Transverse colon (tissue), 4 donors: ENCODE results near the gene DERA. TPM values are rescaled to one million over a fixed set of nuclear protein-coding genes. Genes with fewer than 3 reads are reported as not detected.

Source experiments
- DNase-seq: peaks from one replicate; pipeline ENCODE4 v3.0.0-alpha.2; 2019
- H3K27ac ChIP-seq, 4 donors: fragments of 200-600 bp; sonication (generic); 2 replicates each; pipeline ENCODE4 v1.5.1; 2016 to 2018; ENCODE audit warnings: inconsistent platforms in 4 of 4
- H3K27me3 ChIP-seq: fragments of 200-600 bp; sonication (generic); 2 replicates; pipeline ENCODE4 v1.5.1; 2017; ENCODE audit warnings: inconsistent platforms
- H3K36me3 ChIP-seq, 4 donors: fragments of 200-600 bp; sonication (generic); 2 replicates each; pipeline ENCODE4 v1.5.1; 2017 to 2019; ENCODE audit warnings: inconsistent platforms in 4 of 4
- H3K4me1 ChIP-seq, 4 donors: fragments of 200-600 bp; sonication (generic); 2 replicates each; pipeline ENCODE4 v1.5.1; 2017 to 2020; ENCODE audit warnings: inconsistent platforms in 4 of 4
- H3K4me3 ChIP-seq, 4 donors: fragments of 200-600 bp; sonication (generic); 1 replicate in 1 of 4; 2 replicates in 3 of 4; pipeline versions ENCODE4 v1.5.1 to v1.6.1; 2017 to 2019; ENCODE audit warnings: inconsistent platforms in 4 of 4
- H3K9me3 ChIP-seq, 2 donors: fragments of 200-600 bp; sonication (generic); 2 replicates each; pipeline ENCODE4 v1.5.1; 2017 to 2019; ENCODE audit warnings: inconsistent platforms in 2 of 2
- EP300 ChIP-seq: sonication (generic); formaldehyde crosslinking; IDR thresholded peaks from one replicate; pipeline ENCODE4 v1.6.1; 2017; ENCODE audit warnings: antibody characterized with exemption, low read depth
- POLR2A ChIP-seq: fragments of 450-650 bp; IDR thresholded peaks from one replicate; pipeline ENCODE4 v1.6.1; 2016; ENCODE audit warnings: antibody characterized with exemption, mild to moderate bottlenecking, moderate library complexity
- POLR2AphosphoS5 ChIP-seq, 3 donors: sonication (generic); formaldehyde crosslinking; IDR thresholded peaks; one replicate each; pipeline ENCODE4 v1.6.1; 2016; ENCODE audit warnings: antibody characterized with exemption in 3 of 3
- WGBS, 2 donors: methylation state at CpG; one replicate each; pipeline ENCODE4 v1.1.5; 2018; ENCODE audit warnings: low coverage in 1 of 2; 5-methylcytosine and 5-hydroxymethylcytosine counted together
- in situ Hi-C, 4 donors: fragments of 200-750 bp; cut with MboI; loops; one replicate each; pipeline versions ENCODE4 v1.15.0 to v1.15.1; 2017; ENCODE audit warnings: low sequenced_read_pairs in 3 of 4, low pct_ligation_motif_present in 1 of 4, low pct_unique_long_range_greater_than_20kb in 1 of 4
- intact Hi-C: fragments of 100-400 bp; cut with DNase I; formaldehyde crosslinking; loops from one replicate; pipeline ENCODE4 v1.15.1; 2023; ENCODE audit warnings: low total_unique reads
- total RNA-seq, 4 donors: library from RNA; depleted of rRNA; stranded (reverse); fragments of >200 nt; gene quantifications; one replicate each; pipeline ENCODE4 v1.1.0, GENCODE V29; 2016
- TF ChIP-seq, protein P1 (sequence below), 5 experiments: fragments of 200-600 bp in 3 of 5; fragments of 450-650 bp in 2 of 5; sonication (generic) in 3 of 5; IDR thresholded peaks; 1 replicate in 2 of 5; 2 replicates in 3 of 5; pipeline ENCODE4 v1.5.1; 2016 to 2017; ENCODE audit warnings: antibody characterized with exemption in 5 of 5, inconsistent platforms in 3 of 5, mild to moderate bottlenecking in 2 of 5, moderate library complexity in 1 of 5

DERA gene
- total RNA-seq, 4 donors from 2014 or later: 9.2 to 112 (median 69.9) TPM

DNA sequence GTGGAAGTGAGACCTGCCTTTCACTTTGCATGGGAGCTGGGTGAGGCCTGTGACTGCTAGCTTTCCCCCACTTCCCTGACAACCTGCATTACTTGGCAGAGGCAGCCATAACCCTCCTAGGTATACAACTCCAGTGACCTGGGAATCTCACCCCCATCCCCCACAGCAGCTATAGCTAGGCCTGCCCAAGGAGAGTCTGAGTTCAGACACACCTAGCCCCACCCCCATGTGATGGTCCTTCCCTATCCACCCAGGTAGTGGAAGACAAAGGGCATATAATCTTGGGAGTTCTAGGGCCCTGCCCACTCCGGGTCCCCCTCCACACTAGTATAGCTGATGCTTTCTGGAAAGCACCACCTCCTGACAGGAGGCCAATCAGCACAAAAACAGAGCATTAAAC, 35.3 kb upstream of the DERA start:
- H3K4me1 ChIP-seq: no peaks in the 10 kb centered on the region
- in situ Hi-C loops: no loop called here
- H3K4me3 ChIP-seq: no peak overlapping the region
- intact Hi-C loops: no loop called here
- no peaks in the 10 kb centered on the region for H3K36me3 ChIP-seq
- no peaks in the 10 kb centered on the region for H3K9me3 ChIP-seq
- TF ChIP-seq POLR2AphosphoS5 (IDR thresholded peaks at IDR 0.05): no peak
- TF ChIP-seq EP300: no peak
- TF ChIP-seq POLR2A: no peak
- TF ChIP-seq, protein P1, sequence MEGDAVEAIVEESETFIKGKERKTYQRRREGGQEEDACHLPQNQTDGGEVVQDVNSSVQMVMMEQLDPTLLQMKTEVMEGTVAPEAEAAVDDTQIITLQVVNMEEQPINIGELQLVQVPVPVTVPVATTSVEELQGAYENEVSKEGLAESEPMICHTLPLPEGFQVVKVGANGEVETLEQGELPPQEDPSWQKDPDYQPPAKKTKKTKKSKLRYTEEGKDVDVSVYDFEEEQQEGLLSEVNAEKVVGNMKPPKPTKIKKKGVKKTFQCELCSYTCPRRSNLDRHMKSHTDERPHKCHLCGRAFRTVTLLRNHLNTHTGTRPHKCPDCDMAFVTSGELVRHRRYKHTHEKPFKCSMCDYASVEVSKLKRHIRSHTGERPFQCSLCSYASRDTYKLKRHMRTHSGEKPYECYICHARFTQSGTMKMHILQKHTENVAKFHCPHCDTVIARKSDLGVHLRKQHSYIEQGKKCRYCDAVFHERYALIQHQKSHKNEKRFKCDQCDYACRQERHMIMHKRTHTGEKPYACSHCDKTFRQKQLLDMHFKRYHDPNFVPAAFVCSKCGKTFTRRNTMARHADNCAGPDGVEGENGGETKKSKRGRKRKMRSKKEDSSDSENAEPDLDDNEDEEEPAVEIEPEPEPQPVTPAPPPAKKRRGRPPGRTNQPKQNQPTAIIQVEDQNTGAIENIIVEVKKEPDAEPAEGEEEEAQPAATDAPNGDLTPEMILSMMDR (IDR thresholded peaks at IDR 0.05): no peak
- 86% methylated on average over 1 of the region's 1 CpG; no CpG with 5 or more reads in 1 of the 2 donors for WGBS, 2 donors
- H3K27ac ChIP-seq: no peak overlapping the region
- H3K27me3 ChIP-seq: no peaks in the 10 kb centered on the region
- DNase-seq: peak; percentile 66

DNA sequence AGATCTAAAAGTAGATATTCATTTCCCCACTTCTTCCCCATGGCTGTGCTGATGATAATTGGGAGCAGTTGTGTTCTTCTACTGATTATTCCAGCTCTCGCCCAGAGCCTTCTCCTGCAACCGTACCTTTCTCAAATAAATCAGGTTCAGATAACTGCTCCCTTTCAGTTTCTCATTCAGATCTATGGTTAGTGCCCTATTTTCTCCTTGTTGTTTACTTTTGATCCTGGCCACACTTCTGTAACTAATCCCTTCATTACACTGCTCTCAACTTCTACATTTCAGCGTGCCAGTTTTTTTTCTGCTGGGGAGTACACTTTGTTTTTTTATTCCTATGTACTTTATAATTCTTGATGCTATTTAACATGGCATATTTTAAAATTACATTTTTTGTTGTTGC, 31.7 kb upstream of the DERA start:
- Histone ChIP-seq H3K9me3 (no peaks in the 10 kb centered on the region), H3K4me1 (peaks cover 6 to 21% (median 10%) of the 10 kb centered on the region in 4 donors), H3K4me3 (no peak overlapping the region), H3K36me3 (no peaks in the 10 kb centered on the region), H3K27ac (no peak overlapping the region), H3K27me3 (no peaks in the 10 kb centered on the region)
- DNase-seq: no peak
- WGBS, 2 donors: 77 to 92% methylated on average over 3 of the region's 3 CpGs
- in situ Hi-C loops: no loop called here
- intact Hi-C loops: no loop called here
- TF ChIP-seq POLR2AphosphoS5 (IDR thresholded peaks at IDR 0.05): no peak
- TF ChIP-seq POLR2A: no peak
- no peak for TF ChIP-seq EP300
- TF ChIP-seq, protein P1 (IDR thresholded peaks at IDR 0.05): no peak

DNA sequence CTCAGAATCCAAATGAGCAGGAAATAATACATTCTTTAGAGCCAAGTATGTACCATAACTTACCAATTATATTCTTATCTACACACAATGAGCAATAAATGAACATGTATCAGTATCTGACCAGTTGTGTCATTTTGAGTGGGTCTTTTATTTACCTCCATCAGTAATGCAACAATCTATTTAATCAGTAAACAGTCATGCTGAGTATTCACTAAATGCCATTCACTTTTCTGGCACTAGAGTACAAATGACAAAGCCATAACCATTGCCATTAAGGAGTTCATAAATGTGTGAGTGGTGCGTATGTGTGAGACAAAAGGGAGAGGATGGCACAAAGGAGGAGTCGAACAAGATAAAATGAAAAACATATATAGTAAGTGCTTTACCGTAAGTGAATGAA, 30.4 kb upstream of the DERA start:
- 87 to 91% methylated on average over 3 of the region's 3 CpGs for WGBS, 2 donors
- DNase-seq: no peak
- Histone ChIP-seq H3K36me3 (no peaks in the 10 kb centered on the region), H3K4me3 (no peak overlapping the region), H3K9me3 (no peaks in the 10 kb centered on the region), H3K4me1 (peaks cover 6 to 33% (median 13%) of the 10 kb centered on the region in 4 donors), H3K27ac (no peak overlapping the region), H3K27me3 (no peaks in the 10 kb centered on the region)
- TF ChIP-seq EP300 (no peak), POLR2AphosphoS5 (IDR thresholded peaks at IDR 0.05) (no peak), POLR2A (no peak)
- TF ChIP-seq, protein P1 (IDR thresholded peaks at IDR 0.05): no peak
- intact Hi-C loops: no loop called here
- in situ Hi-C loops: no loop called here

DNA sequence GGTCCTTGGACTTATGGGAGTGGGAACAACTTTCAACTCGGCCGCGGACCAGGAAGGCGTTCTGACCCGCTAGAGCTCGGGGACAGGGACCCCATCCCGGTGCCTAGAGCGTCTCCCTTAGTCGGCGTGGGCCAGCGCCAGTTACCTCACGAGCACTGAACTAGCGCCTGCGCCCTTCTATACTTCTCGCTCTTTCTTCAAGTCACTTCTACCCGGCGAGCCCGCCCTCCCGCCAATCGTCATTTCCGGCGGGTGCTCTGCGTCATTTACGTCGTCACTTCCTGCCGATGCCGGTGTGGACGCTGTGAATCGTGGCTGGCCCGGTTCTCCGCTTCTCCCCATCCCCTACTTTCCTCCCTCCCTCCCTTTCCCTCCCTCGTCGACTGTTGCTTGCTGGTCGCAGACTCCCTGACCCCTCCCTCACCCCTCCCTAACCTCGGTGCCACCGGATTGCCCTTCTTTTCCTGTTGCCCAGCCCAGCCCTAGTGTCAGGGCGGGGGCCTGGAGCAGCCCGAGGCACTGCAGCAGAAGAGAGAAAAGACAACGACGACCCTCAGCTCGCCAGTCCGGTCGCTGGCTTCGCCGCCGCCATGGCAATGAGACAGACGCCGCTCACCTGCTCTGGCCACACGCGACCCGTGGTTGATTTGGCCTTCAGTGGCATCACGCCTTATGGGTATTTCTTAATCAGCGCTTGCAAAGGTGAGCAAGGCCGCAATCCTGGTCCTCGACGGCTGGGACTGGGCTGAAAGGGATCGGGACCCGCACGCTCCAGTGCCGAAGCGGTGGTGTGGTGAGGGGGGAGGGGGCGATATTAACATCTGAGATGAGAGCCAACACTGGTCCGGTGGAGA, 28.8 kb upstream of the DERA start, which contains the start of gene STRAP:
Gene STRAP (plus strand): TSS at position 270 of the 854 bp plus-strand sequence. CDS start 321 bp downstream, at position 591.
- Histone ChIP-seq H3K27ac (peak within 1 kb of the TSS; percentile 91 to 95 (median 94)), H3K4me1 (peaks cover 6 to 36% (median 18%) of the 10 kb centered on the region in 4 donors)
- intact Hi-C loops: no loop called here

More for the DNA sequence above, 28.8 kb upstream of the DERA start, which contains the start of gene STRAP:
- peak; percentile 97 for DNase-seq
- 0% methylated on average over 8 to 63 of the region's 63 CpGs for WGBS, 2 donors
- peak within 1 kb of the TSS; percentile 67 to 84 (median 73) for H3K4me3 ChIP-seq
- TF ChIP-seq EP300: peak; percentile 9
- TF ChIP-seq POLR2A: peak; percentile 99
- TF ChIP-seq, protein P1 (IDR thresholded peaks at IDR 0.05): peak in 1 of 5 experiments; percentile 13
- peak; percentile 99 for TF ChIP-seq POLR2AphosphoS5 (IDR thresholded peaks at IDR 0.05)
- H3K27me3 ChIP-seq: no peaks in the 10 kb centered on the region
- no peaks in the 10 kb centered on the region for H3K9me3 ChIP-seq
- no peaks in the 10 kb centered on the region for H3K36me3 ChIP-seq
- in situ Hi-C loops: no loop called here
